ENCODE data around the gene RHOBTB1. TPM values are rescaled to one million over a fixed set of nuclear protein-coding genes. Genes with fewer than 3 reads are reported as not detected.

Gene RHOBTB1
- total RNA-seq = 5.1 and 9.2 TPM in 2 replicates

DNA sequence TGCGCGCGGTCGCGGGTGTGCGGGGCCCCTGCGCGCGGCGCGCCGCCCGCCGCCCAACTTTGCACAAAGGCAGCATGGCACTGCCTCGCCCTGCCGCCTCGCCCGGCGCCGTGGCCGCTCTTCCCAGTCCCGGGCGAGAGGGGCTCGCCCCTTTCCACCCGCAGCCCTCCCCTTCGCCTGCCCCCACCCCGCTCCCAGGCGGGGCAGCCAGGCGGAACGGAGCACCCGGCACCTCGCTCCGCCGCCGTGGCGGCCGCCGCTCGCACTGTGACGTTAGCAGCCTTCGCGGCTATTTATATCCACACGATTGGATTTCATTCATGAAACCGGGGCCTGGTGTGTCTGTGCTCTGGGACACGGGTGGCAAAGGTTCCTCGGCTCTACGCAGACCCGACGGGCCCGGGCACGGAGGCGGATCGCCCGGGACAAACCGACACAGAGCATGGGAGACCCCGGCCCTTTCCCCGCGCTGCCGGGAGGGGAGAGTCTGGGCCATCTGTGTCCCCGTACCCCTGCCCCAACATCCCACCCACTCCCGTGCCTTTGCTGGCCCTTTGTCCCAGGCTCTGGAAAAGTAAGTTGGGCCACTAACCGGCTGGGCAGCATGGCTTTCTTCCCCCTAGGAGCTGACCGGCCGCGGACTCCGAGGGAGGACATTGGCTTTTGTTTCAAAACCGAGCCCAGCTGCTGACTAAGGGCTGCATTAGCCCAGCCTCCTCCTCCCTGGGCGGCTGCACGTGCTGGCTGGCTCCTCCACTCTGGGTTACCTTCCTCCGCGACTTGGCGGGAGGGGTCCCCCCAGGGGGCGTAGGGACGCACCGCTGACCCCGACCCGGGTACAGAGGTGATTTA is at the start of gene RHOBTB1:
TSS of gene RHOBTB1 (minus strand) at position 128 of the 852 bp plus-strand sequence. CDS start 32,643 bp downstream, outside the sequence.

Other genes starting within 250 kb of the RHOBTB1 start
- 0.68 and 0.85 TPM in 2 replicates for gene CDK1, start 165.7 kb downstream of the RHOBTB1 start, total RNA-seq

Measured in nasal cavity respiratory epithelium epithelial cell of viscerocranial mucosa (primary cell).